DOHH2 (cell line): ENCODE data around the gene KDM3A.

Source experiments
- H3F3A ChIP-seq: fragments of 200-600 bp; sonication (generic), shearing (Covaris generic); 2 replicates; pipeline ENCODE4 v1.6.0; 2016; ENCODE audit warnings: antibody characterized with exemption, mild to moderate bottlenecking; ENCODE audit not compliant: control insufficient read depth, insufficient read depth
- H3K27ac ChIP-seq: fragments of 200-600 bp; sonication (generic); 2 replicates; pipeline ENCODE4 v1.5.1; 2014; ENCODE audit warnings: low read depth, mild to moderate bottlenecking, low read length, moderate library complexity
- H3K27me3 ChIP-seq: fragments of 200-600 bp; sonication (generic); 2 replicates; pipeline ENCODE4 v1.6.1; 2014; ENCODE audit warnings: mild to moderate bottlenecking, low read length, mixed read lengths; ENCODE audit not compliant: control insufficient read depth
- H3K36me3 ChIP-seq: fragments of 200-600 bp; sonication (generic); 2 replicates; pipeline ENCODE4 v1.6.1; 2014; ENCODE audit warnings: mild to moderate bottlenecking, low read length, moderate library complexity, mixed read lengths; ENCODE audit not compliant: control insufficient read depth
- H3K4me1 ChIP-seq: fragments of 200-600 bp; sonication (generic); 2 replicates; pipeline ENCODE4 v1.6.1; 2014; ENCODE audit warnings: mild to moderate bottlenecking, low read length, mixed read lengths; ENCODE audit not compliant: control insufficient read depth
- H3K4me2 ChIP-seq: fragments of 200-600 bp; sonication (generic); 2 replicates; pipeline ENCODE4 v1.6.0; 2014; ENCODE audit warnings: mild to moderate bottlenecking, low read length, moderate library complexity
- H3K4me3 ChIP-seq: fragments of 200-600 bp; sonication (generic); 2 replicates; pipeline ENCODE4 v1.5.1; 2014; ENCODE audit warnings: mild to moderate bottlenecking, low read length, mixed read lengths
- H3K79me2 ChIP-seq: fragments of 200-600 bp; sonication (generic); 2 replicates; pipeline ENCODE4 v1.6.1; 2014; ENCODE audit warnings: mild to moderate bottlenecking, low read length, mixed read lengths; ENCODE audit not compliant: control insufficient read depth
- H3K9me2 ChIP-seq: fragments of 200-600 bp; sonication (generic); replicated peaks from 2 replicates; pipeline ENCODE4 v1.6.1; 2014; ENCODE audit warnings: mild to moderate bottlenecking, low read length, mixed read lengths; ENCODE audit not compliant: control insufficient read depth
- H3K9me3 ChIP-seq: fragments of 200-600 bp; sonication (generic); 2 replicates; pipeline ENCODE4 v1.6.1; 2014; ENCODE audit warnings: antibody characterized with exemption, low read length, mixed read lengths; ENCODE audit not compliant: control insufficient read depth, insufficient read depth
- H4K20me1 ChIP-seq: fragments of 200-600 bp; sonication (generic); 2 replicates; pipeline ENCODE4 v1.6.0; 2014; ENCODE audit warnings: low read depth, mild to moderate bottlenecking, antibody characterized with exemption, low read length, moderate library complexity; ENCODE audit not compliant: control insufficient read depth, insufficient read depth
- CTCF ChIP-seq: fragments of 200-600 bp; sonication (generic); IDR thresholded peaks from one replicate; pipeline ENCODE4 v1.5.1; 2014; ENCODE audit warnings: antibody characterized with exemption, mild to moderate bottlenecking, low read depth, low read length; ENCODE audit not compliant: poor library complexity, severe bottlenecking
- EZH2phosphoT487 ChIP-seq: fragments of 200-600 bp; sonication (generic); IDR thresholded peaks from 2 replicates; pipeline ENCODE4 v1.6.1; 2017; ENCODE audit warnings: borderline replicate concordance, mild to moderate bottlenecking, antibody characterized with exemption, low read length, moderate library complexity, mixed read lengths

KDM3A gene

GRCh38 chr2:86482034-86482433, 40.9 kb downstream of the KDM3A start:
- H3K9me3 ChIP-seq: no peaks in the 10 kb centered on the region
- H3K27me3 ChIP-seq: no peaks in the 10 kb centered on the region
- no peak overlapping the region for H3K4me2 ChIP-seq
- TF ChIP-seq EZH2phosphoT487 (no peak), CTCF (no peak)
- no peak overlapping the region for H3K4me3 ChIP-seq
- no peak overlapping the region for H3K27ac ChIP-seq
- H3K36me3 ChIP-seq: peaks cover 98% of the 10 kb centered on the region
- no peaks in the 10 kb centered on the region for H4K20me1 ChIP-seq
- no peaks in the 10 kb centered on the region for H3F3A ChIP-seq
- H3K4me1 ChIP-seq: no peaks in the 10 kb centered on the region
- H3K79me2 ChIP-seq: no peaks in the 10 kb centered on the region
- no peaks in the 10 kb centered on the region for H3K9me2 ChIP-seq

- Histone ChIP-seq H3K79me2 (no peaks in the 10 kb centered on the region), H4K20me1 (no peaks in the 10 kb centered on the region), H3K4me1 (no peaks in the 10 kb centered on the region), H3K27ac (no peak overlapping the region), H3K36me3 (peaks cover 100% of the 10 kb centered on the region), H3K27me3 (no peaks in the 10 kb centered on the region), H3K4me3 (no peak overlapping the region), H3K4me2 (no peak overlapping the region), H3K9me3 (no peaks in the 10 kb centered on the region), H3F3A (no peaks in the 10 kb centered on the region), H3K9me2 (no peaks in the 10 kb centered on the region)
- TF ChIP-seq EZH2phosphoT487: no peak
- TF ChIP-seq CTCF: no peak
These were observed 43.2 kb downstream of the KDM3A start for GRCh38 chr2:86484385-86484784.

GRCh38 chr2:86485103-86485502, 43.9 kb downstream of the KDM3A start:
- TF ChIP-seq EZH2phosphoT487 (no peak), CTCF (no peak)
- Histone ChIP-seq H3K27ac (no peak overlapping the region), H3K9me2 (no peaks in the 10 kb centered on the region), H4K20me1 (no peaks in the 10 kb centered on the region), H3K4me2 (no peak overlapping the region), H3K27me3 (no peaks in the 10 kb centered on the region), H3K4me3 (no peak overlapping the region), H3F3A (no peaks in the 10 kb centered on the region), H3K36me3 (peaks cover 100% of the 10 kb centered on the region), H3K4me1 (no peaks in the 10 kb centered on the region), H3K79me2 (no peaks in the 10 kb centered on the region), H3K9me3 (no peaks in the 10 kb centered on the region)

- Histone ChIP-seq H3K9me2 (no peaks in the 10 kb centered on the region), H3K27ac (no peak overlapping the region), H3K4me2 (no peak overlapping the region), H3K9me3 (no peaks in the 10 kb centered on the region), H3K27me3 (no peaks in the 10 kb centered on the region), H3K4me1 (no peaks in the 10 kb centered on the region), H3K36me3 (peaks cover 100% of the 10 kb centered on the region), H3K4me3 (no peak overlapping the region), H4K20me1 (no peaks in the 10 kb centered on the region), H3K79me2 (no peaks in the 10 kb centered on the region), H3F3A (no peaks in the 10 kb centered on the region)
- TF ChIP-seq EZH2phosphoT487 (no peak), CTCF (no peak)
These were observed 44.6 kb downstream of the KDM3A start for GRCh38 chr2:86485802-86486201.
